ENCODE data around the gene SLIT3. TPM values are rescaled to one million over a fixed set of nuclear protein-coding genes. Genes with fewer than 3 reads are reported as not detected.

The SLIT3 gene
- total and polyA plus RNA-seq, 2 donors (not counting 3 experiments of a cell fraction or from before 2014, with no cell fraction given) = 0.90 to 1.0 TPM

- CTCF ChIA-PET = no interaction called here
- intact Hi-C loops (cut with micrococcal nuclease) = no loop called here
- Histone ChIP-seq H3K4me1 (ENCODE audit: control insufficient read depth, extremely low read depth, insufficient read depth, low read length) (no peaks in the 10 kb centered on the region), H3K9me1 (replicated peaks; ENCODE audit: control insufficient read depth, extremely low read depth, insufficient read depth, low read length) (no peaks in the 10 kb centered on the region), H3K27ac (ENCODE audit: insufficient read depth, low read depth, low read length) (no peak overlapping the region), H3K27me3 (ENCODE audit: control insufficient read depth in 2 of 2, insufficient read depth in 2 of 2, low read length in 2 of 2) (no peaks in the 10 kb centered on the region), H3K4me2 (ENCODE audit: insufficient read depth, low read length) (no peak overlapping the region), H3K36me3 (ENCODE audit: control insufficient read depth in 2 of 2, extremely low read depth in 1 of 2, insufficient read depth in 2 of 2, low read length in 2 of 2) (no peaks in the 10 kb centered on the region), H2AFZ (ENCODE audit: low read depth, low read length) (no peak overlapping the region), H3K9me3 (replicated peaks; ENCODE audit: control insufficient read depth, insufficient read depth, low read length) (no peaks in the 10 kb centered on the region), H3K79me2 (ENCODE audit: control insufficient read depth, insufficient read depth, low read length) (no peaks in the 10 kb centered on the region), H3K9ac (replicated peaks; ENCODE audit: extremely low read depth, insufficient read depth, low read length) (no peak overlapping the region), H4K20me1 (replicated peaks; ENCODE audit: control insufficient read depth, extremely low read depth, insufficient read depth, low read length) (no peaks in the 10 kb centered on the region), H3K4me3 (replicated peaks in 1 of 3; ENCODE audit: insufficient read depth in 1 of 3, low read depth in 1 of 3, low read length in 3 of 3) (no peak overlapping the region)
- FAIRE-seq = no peak
- dilution Hi-C loops (cut with MboI; ENCODE audit: extremely low pct_ligation_motif_present, low sequenced_read_pairs) = no loop called here
- no TSS peak for BruUV-seq (replicated peaks)
- no peak for DNase-seq (ENCODE audit: low read depth, low spot score)
- POLR2A ChIA-PET = no interaction called here
- TF ChIP-seq CTCF (IDR thresholded peaks at IDR 0.05; ENCODE audit: extremely low read depth in 1 of 2, insufficient read depth in 1 of 2, low read depth in 1 of 2, low read length in 2 of 2) (no peak), JUN (IDR thresholded peaks at IDR 0.05; ENCODE audit: borderline replicate concordance, insufficient read depth, insufficient read length, low read depth) (no peak), MYC (IDR thresholded peaks at IDR 0.05; ENCODE audit: low read depth, low read length) (no peak), POLR2A (IDR thresholded peaks at IDR 0.05; ENCODE audit: low read depth, low read length) (no peak), MAX (IDR thresholded peaks at IDR 0.05; ENCODE audit: insufficient read depth, insufficient read length) (no peak), FOS (IDR thresholded peaks at IDR 0.05; ENCODE audit: borderline replicate concordance, insufficient read depth, low read length) (no peak), GATA2 (IDR thresholded peaks at IDR 0.05; ENCODE audit: insufficient read depth, insufficient read length, low read depth, low read length) (no peak), POLR2AphosphoS5 (IDR thresholded peaks at IDR 0.05; ENCODE audit: insufficient read depth, low read depth, low read length) (no peak), EZH2 (IDR thresholded peaks at IDR 0.05; ENCODE audit: borderline replicate concordance, low read depth, low read length, severe bottlenecking) (no peak)
These were observed 464.2 kb downstream of the SLIT3 start for GRCh38 chr5:168836603-168837231.
